C4-2B (cell line): Measurements from ENCODE around the gene CYREN.

Source experiments
- CTCF ChIP-seq: fragments of 450-650 bp; conservative IDR thresholded peaks from 2 replicates; pipeline ENCODE4 v1.5.1; 2017; ENCODE audit warnings: mild to moderate bottlenecking
- ZFX ChIP-seq: fragments of 450-650 bp; IDR thresholded peaks from 2 replicates; pipeline ENCODE4 v1.6.1; 2017

DNA sequence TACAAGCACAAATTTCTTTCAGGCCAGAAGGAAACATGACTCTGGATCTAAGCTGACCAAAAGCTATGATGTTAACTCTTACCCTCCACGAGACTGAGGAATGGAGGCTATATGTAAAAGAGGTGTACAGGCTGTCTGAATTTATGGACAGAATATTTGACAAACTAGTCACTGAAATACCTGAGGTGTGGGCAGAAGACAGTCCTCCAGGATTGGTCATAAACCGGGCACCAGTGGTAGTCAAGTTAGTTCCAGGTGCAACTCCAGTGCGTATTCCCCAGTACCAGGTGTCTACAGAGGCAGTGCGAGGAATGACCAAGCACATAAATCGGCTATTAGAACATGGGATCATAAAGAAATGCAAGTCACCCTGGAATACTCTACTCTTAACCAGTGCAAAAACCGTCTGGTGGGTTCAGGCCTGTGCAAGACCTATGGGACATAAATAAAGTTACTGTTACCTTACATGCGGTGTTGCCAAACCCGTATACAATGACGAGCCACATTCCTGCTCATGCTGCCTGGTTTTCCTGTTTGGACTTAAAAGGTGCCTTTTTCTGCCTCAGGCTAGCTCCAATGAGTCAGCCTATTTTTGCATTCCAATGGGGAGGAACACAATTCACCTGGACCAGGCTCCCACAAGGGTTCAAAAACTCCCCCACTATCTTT, 6.7 kb upstream of the CYREN start:
- TF ChIP-seq CTCF (no peak), ZFX (no peak)
